ENCODE results near the gene JARID2. TPM values are rescaled to one million over a fixed set of nuclear protein-coding genes. Genes with fewer than 3 reads are reported as not detected.

JARID2 gene
- total RNA-seq, 2 experiments from 2014 or later = 25.4 to 25.5 TPM

DNA sequence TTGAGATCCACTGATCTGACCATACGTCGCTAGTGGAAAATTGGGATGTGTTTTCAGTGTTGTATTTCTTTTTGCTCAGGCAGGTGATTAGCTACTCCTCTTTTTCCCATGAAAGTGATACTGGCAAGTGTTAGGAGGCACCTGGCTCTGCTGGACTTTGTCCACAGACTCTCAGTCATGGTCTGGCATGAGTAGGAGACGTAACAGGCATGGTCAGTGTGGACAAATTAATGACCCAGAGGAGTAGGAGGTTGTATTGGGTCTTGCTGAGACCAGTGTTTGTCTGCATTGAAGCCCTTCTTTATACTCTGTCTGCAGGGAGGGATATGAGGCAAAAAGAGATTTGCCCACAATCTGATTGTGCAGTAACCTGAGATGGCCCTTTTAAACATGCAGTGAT, 238.3 kb downstream of the JARID2 start:
- Mint-ChIP-seq H3K36me3 (ENCODE audit: low read depth) (peaks cover 22% of the 10 kb centered on the region), H3K4me3 (no peak overlapping the region), H3K4me1 (ENCODE audit: low read depth) (peaks cover 40% of the 10 kb centered on the region), H3K27me3 (no peaks in the 10 kb centered on the region), H3K9me3 (no peaks in the 10 kb centered on the region), H3K27ac (no peak overlapping the region)
- ATAC-seq = no peak
- ChIA-PET POLR2A (no interaction called here), CTCF (no interaction called here)
- TF ChIP-seq, protein P1, sequence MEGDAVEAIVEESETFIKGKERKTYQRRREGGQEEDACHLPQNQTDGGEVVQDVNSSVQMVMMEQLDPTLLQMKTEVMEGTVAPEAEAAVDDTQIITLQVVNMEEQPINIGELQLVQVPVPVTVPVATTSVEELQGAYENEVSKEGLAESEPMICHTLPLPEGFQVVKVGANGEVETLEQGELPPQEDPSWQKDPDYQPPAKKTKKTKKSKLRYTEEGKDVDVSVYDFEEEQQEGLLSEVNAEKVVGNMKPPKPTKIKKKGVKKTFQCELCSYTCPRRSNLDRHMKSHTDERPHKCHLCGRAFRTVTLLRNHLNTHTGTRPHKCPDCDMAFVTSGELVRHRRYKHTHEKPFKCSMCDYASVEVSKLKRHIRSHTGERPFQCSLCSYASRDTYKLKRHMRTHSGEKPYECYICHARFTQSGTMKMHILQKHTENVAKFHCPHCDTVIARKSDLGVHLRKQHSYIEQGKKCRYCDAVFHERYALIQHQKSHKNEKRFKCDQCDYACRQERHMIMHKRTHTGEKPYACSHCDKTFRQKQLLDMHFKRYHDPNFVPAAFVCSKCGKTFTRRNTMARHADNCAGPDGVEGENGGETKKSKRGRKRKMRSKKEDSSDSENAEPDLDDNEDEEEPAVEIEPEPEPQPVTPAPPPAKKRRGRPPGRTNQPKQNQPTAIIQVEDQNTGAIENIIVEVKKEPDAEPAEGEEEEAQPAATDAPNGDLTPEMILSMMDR (IDR thresholded peaks at IDR 0.05) = no peak
- intact Hi-C loops (cut with micrococcal nuclease) = no loop called here
- DNase-seq = no peak

DNA sequence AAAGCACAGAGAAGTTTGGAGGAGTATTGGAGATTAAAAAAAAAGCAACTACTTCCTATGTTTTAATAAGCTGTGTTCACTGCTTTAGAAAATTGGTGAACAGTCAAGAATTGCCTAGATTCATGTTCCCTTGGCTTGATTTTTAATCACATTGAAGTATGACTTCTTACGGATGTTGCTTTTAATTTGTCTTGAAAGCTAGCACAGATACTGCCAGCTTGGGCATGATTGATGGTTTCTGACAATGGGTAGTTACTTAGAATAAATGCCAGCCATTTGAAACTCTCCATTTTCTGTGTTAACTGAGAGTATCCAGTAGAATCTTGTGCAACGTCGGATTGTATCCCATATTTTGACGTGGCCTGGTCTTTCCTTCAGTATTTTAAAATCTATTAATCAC, 239.0 kb downstream of the JARID2 start:
- no peak overlapping the region for H3K4me3 Mint-ChIP-seq
- no peak for ATAC-seq
- DNase-seq = no peak
- H3K27me3 Mint-ChIP-seq = no peaks in the 10 kb centered on the region
- H3K9me3 Mint-ChIP-seq = no peaks in the 10 kb centered on the region
- intact Hi-C loops (cut with micrococcal nuclease) = no loop called here
- H3K4me1 Mint-ChIP-seq (ENCODE audit: low read depth) = peaks cover 44% of the 10 kb centered on the region
- ChIA-PET CTCF (no interaction called here), POLR2A (interaction anchor here (0.7 kb wide), 1 partner anchor 163 kb away, joined by 3 read pairs; no protein-coding TSS in a partner anchor)
- TF ChIP-seq, protein P1 (IDR thresholded peaks at IDR 0.05) = no peak
- no peak overlapping the region for H3K27ac Mint-ChIP-seq
- H3K36me3 Mint-ChIP-seq (ENCODE audit: low read depth) = peaks cover 25% of the 10 kb centered on the region

- no peak overlapping the region for H3K27ac Mint-ChIP-seq
- TF ChIP-seq, protein P1 (IDR thresholded peaks at IDR 0.05) = no peak
- H3K36me3 Mint-ChIP-seq (ENCODE audit: low read depth) = peaks cover 21% of the 10 kb centered on the region
- POLR2A ChIA-PET = no interaction called here
- H3K4me1 Mint-ChIP-seq (ENCODE audit: low read depth) = peaks cover 44% of the 10 kb centered on the region
- H3K9me3 Mint-ChIP-seq = no peaks in the 10 kb centered on the region
- DNase-seq = no peak
- H3K27me3 Mint-ChIP-seq = no peaks in the 10 kb centered on the region
- no peak for ATAC-seq
- H3K4me3 Mint-ChIP-seq = no peak overlapping the region
- CTCF ChIA-PET = no interaction called here
- intact Hi-C loops (cut with micrococcal nuclease) = no loop called here
Observed at GRCh38 chr6:15485936-15486335, 240.1 kb downstream of the JARID2 start.

DNA sequence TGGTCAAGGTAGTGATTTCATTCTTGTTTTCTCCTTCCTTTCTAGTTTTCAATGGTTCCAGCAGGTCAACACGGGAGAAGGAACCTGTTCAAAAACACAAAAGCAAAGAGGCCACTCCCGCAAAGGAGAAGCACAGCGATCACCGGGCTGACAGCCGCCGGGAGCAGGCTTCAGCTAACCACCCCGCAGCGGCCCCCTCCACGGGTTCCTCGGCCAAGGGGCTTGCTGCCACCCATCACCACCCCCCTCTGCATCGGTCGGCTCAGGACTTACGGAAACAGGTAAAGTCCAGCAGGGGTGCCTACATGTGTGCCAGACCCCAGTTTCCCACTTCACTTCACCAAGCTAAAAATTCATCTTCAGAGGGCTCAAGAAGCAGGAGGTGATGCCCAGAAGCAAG, 241.4 kb downstream of the JARID2 start:
- intact Hi-C loops (cut with micrococcal nuclease) = no loop called here
- no peaks in the 10 kb centered on the region for H3K9me3 Mint-ChIP-seq
- no peaks in the 10 kb centered on the region for H3K27me3 Mint-ChIP-seq
- H3K4me3 Mint-ChIP-seq = no peak overlapping the region
- peaks cover 31% of the 10 kb centered on the region for H3K36me3 Mint-ChIP-seq (ENCODE audit: low read depth)
- no peak for ATAC-seq
- POLR2A ChIA-PET = no interaction called here
- peaks cover 45% of the 10 kb centered on the region for H3K4me1 Mint-ChIP-seq (ENCODE audit: low read depth)
- TF ChIP-seq, protein P1 (IDR thresholded peaks at IDR 0.05) = no peak
- no peak for DNase-seq
- CTCF ChIA-PET = no interaction called here
- H3K27ac Mint-ChIP-seq = peak overlapping the region; percentile 14

GRCh38 chr6:15489261-15489962, 243.5 kb downstream of the JARID2 start:
- no peak for DNase-seq
- no peak for ATAC-seq
- Mint-ChIP-seq H3K36me3 (ENCODE audit: low read depth) (peaks cover 36% of the 10 kb centered on the region), H3K27me3 (no peaks in the 10 kb centered on the region), H3K4me1 (ENCODE audit: low read depth) (peaks cover 42% of the 10 kb centered on the region), H3K27ac (peak overlapping the region; percentile 29), H3K4me3 (no peak overlapping the region), H3K9me3 (no peaks in the 10 kb centered on the region)
- POLR2A ChIA-PET = no interaction called here
- CTCF ChIA-PET = interaction anchor here (0.7 to 1.3 kb wide), 2 partner anchors 86 to 141 kb away, joined by 3 read pairs; no protein-coding TSS in a partner anchor
- TF ChIP-seq, protein P1 (IDR thresholded peaks at IDR 0.05) = no peak
- intact Hi-C loops (cut with micrococcal nuclease) = no loop called here
